ENCODE results near the gene PPP1R1C. TPM values are rescaled to one million over a fixed set of nuclear protein-coding genes. Genes with fewer than 3 reads are reported as not detected.

Gene PPP1R1C
- total RNA-seq, 1 donor from 2014 or later: 13.8 TPM

DNA sequence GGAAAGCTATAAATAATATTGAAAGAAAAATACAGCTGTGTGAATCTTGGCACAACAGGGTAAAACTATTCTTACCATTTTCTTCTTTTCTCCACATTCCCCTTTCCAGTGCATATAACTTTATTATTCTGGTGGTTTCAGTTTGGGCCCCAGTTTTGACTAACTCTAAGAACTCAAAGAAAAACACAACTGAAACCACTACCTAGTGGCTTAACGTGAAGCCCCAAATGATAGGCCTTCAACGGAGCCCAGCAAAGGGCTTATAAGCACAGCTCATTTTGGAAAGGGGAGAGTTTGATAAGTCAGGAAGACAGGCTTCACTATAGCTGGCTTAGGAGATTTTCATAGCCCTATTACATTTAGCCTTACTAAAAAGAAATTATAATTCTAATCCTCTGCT lies 62.4 kb downstream of the PPP1R1C start:
- no peak overlapping the region for H3K4me3 Mint-ChIP-seq (ENCODE audit: unreplicated experiment)
- H3K36me3 Mint-ChIP-seq (ENCODE audit: unreplicated experiment): no peaks in the 10 kb centered on the region

DNA sequence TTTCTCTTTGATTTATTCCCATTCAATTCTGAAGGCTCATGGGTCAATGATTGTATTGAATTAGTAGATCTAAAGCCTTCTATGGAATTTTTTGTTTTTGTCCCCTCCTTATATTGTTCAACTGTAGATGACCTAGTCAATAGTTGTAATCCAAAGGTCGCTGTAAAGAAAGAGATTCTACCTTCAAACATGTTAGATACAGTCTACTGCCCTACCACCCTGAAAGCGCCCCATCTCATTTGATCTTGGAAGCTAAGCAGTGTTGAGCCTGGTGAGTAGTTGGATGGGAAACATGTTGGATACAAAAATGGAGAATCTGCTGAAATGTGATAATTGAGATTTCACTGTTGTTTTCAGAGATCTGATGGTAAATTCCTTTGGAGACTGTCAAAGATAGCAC lies 63.0 kb downstream of the PPP1R1C start:
- H3K27ac Mint-ChIP-seq (ENCODE audit: unreplicated experiment): no peak overlapping the region
- no peaks in the 10 kb centered on the region for H3K36me3 Mint-ChIP-seq (ENCODE audit: unreplicated experiment)
- H3K4me1 Mint-ChIP-seq (ENCODE audit: low read depth, unreplicated experiment): peaks cover 4% of the 10 kb centered on the region
- DNase-seq: no peak
- no peaks in the 10 kb centered on the region for H3K9me3 Mint-ChIP-seq (ENCODE audit: unreplicated experiment)
- no peaks in the 10 kb centered on the region for H3K27me3 Mint-ChIP-seq (ENCODE audit: unreplicated experiment)
- H3K4me3 Mint-ChIP-seq (ENCODE audit: unreplicated experiment): no peak overlapping the region
- TF ChIP-seq, protein P1, sequence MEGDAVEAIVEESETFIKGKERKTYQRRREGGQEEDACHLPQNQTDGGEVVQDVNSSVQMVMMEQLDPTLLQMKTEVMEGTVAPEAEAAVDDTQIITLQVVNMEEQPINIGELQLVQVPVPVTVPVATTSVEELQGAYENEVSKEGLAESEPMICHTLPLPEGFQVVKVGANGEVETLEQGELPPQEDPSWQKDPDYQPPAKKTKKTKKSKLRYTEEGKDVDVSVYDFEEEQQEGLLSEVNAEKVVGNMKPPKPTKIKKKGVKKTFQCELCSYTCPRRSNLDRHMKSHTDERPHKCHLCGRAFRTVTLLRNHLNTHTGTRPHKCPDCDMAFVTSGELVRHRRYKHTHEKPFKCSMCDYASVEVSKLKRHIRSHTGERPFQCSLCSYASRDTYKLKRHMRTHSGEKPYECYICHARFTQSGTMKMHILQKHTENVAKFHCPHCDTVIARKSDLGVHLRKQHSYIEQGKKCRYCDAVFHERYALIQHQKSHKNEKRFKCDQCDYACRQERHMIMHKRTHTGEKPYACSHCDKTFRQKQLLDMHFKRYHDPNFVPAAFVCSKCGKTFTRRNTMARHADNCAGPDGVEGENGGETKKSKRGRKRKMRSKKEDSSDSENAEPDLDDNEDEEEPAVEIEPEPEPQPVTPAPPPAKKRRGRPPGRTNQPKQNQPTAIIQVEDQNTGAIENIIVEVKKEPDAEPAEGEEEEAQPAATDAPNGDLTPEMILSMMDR (IDR thresholded peaks at IDR 0.05; ENCODE audit: partially characterized antibody, unreplicated experiment): no peak

More for the DNA sequence above, 62.4 kb downstream of the PPP1R1C start:
- H3K27me3 Mint-ChIP-seq (ENCODE audit: unreplicated experiment): no peaks in the 10 kb centered on the region
- H3K27ac Mint-ChIP-seq (ENCODE audit: unreplicated experiment): no peak overlapping the region
- TF ChIP-seq, protein P1 (IDR thresholded peaks at IDR 0.05; ENCODE audit: partially characterized antibody, unreplicated experiment): no peak
- no peak for DNase-seq
- H3K9me3 Mint-ChIP-seq (ENCODE audit: unreplicated experiment): no peaks in the 10 kb centered on the region
- H3K4me1 Mint-ChIP-seq (ENCODE audit: low read depth, unreplicated experiment): peaks cover 4% of the 10 kb centered on the region

DNA sequence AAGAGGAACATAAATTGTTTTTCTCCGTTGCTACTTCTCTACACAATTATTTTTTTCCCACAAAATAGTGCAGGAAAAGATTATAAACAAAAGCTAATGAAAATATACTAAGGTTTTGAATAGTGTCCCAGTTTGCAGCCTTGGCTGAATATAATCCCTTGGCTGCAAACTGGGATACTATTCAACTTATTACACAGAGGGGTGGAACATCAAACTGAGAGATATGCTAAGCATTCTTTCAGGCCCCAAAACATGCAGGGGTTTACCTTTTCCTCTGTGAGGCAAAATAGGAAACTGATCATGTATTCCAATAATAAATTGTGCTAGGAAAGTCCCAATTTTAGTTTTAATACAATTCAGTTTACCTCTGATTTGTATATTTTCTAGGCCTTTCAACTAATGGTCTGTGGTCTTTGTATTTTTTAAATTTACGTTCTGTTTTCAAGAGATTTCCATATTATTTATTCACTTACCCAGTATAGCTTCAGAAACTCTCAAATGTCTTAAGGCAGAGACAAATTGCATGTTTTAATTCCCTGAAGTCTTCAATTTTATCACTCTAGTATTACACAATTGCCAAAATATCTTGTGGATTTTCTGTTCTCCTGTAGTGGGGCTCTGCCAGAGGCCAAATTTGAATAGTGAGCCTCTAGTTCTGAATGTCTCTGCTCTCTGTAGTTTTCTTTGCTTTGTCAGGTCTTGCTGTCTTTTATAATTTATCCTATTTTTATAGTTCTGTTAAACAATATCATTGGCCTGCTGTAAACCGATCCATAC lies 63.9 kb downstream of the PPP1R1C start:
- Mint-ChIP-seq H3K27ac (ENCODE audit: unreplicated experiment) (no peak overlapping the region), H3K27me3 (ENCODE audit: unreplicated experiment) (no peaks in the 10 kb centered on the region), H3K36me3 (ENCODE audit: unreplicated experiment) (no peaks in the 10 kb centered on the region), H3K4me1 (ENCODE audit: low read depth, unreplicated experiment) (peaks cover 4% of the 10 kb centered on the region), H3K9me3 (ENCODE audit: unreplicated experiment) (no peaks in the 10 kb centered on the region), H3K4me3 (ENCODE audit: unreplicated experiment) (no peak overlapping the region)
- TF ChIP-seq, protein P1 (IDR thresholded peaks at IDR 0.05; ENCODE audit: partially characterized antibody, unreplicated experiment): no peak
- DNase-seq: no peak

DNA sequence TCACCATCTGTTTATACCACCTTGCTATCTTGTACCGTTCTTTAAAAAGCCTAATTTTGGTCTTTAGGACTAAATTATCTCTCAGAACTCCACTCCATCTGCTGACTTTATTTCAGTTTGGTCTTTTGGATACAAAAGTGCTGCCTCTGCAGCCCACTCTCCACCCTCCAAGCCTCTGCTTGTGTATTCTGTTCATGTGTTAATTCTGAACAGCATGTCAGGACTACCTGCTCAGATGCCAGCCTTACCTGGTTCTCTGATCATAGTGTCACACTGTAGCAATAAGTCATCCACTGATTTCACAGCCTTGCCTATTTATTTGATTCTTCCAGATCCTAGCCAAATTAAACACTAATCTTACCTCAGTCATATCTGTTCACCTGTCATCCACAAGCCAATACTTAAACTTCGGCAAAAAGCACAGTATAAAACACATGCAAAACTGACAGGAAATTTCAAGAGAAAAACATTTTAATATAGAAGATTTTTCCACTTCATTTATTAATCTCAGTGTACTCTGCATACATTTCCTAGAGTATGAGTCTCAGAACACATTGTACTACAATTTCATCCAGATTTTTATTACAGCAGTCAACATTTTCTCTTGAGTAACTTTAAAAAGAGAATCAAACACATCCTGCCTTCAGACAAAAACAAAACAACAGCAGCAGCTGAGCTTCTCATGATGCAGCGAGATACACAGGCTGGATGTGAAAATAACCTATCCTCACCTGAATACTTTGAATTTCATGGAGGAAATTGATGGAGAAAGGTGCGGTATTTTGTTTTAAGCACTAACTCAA lies 64.9 kb downstream of the PPP1R1C start:
- Mint-ChIP-seq H3K4me3 (ENCODE audit: unreplicated experiment) (no peak overlapping the region), H3K4me1 (ENCODE audit: low read depth, unreplicated experiment) (peaks cover 4% of the 10 kb centered on the region), H3K36me3 (ENCODE audit: unreplicated experiment) (no peaks in the 10 kb centered on the region), H3K9me3 (ENCODE audit: unreplicated experiment) (no peaks in the 10 kb centered on the region), H3K27ac (ENCODE audit: unreplicated experiment) (no peak overlapping the region), H3K27me3 (ENCODE audit: unreplicated experiment) (no peaks in the 10 kb centered on the region)
- TF ChIP-seq, protein P1 (IDR thresholded peaks at IDR 0.05; ENCODE audit: partially characterized antibody, unreplicated experiment): no peak
- DNase-seq: no peak

DNA sequence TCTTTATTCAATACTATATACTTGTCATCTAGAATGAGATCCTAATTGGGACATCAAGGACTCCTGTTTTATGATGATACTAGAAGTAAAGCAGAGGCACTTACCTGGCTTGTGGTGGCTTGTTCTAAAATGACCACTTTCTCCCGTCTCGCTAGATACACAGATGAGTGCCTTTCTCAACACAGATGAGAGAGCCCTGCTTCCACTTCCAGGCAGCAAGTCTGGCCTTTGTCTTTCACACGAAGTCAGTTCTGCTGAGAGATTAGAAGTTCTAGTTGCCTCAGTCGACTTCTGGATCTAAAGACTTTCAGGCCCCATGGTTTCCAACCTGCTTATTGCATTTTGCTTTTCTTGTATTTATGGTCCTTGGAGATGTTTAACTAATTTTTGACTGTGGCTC lies 70.3 kb downstream of the PPP1R1C start:
- Mint-ChIP-seq H3K36me3 (ENCODE audit: unreplicated experiment) (no peaks in the 10 kb centered on the region), H3K9me3 (ENCODE audit: unreplicated experiment) (no peaks in the 10 kb centered on the region), H3K4me1 (ENCODE audit: low read depth, unreplicated experiment) (no peaks in the 10 kb centered on the region), H3K27ac (ENCODE audit: unreplicated experiment) (no peak overlapping the region), H3K4me3 (ENCODE audit: unreplicated experiment) (no peak overlapping the region), H3K27me3 (ENCODE audit: unreplicated experiment) (no peaks in the 10 kb centered on the region)
- no peak for DNase-seq
- TF ChIP-seq, protein P1 (IDR thresholded peaks at IDR 0.05; ENCODE audit: partially characterized antibody, unreplicated experiment): no peak
